T-helper 1 cell treated with Interleukin-12 subunit alpha and Interleukin-12 subunit beta and Interleukin-4 antibody, amounts not matched to agents 30 μg/mL and 1 μg/mL, for 36 hours (primary cell): ENCODE measurements around the gene C16orf87.
"Not testable (repeated sequence)": the region's sequence is repeated elsewhere in the genome, so short reads cannot be mapped to it uniquely, and the experiment has no call there.

ENCODE experiments used
- H3K27ac Mint-ChIP-seq: one replicate; pipeline ENCODE4 v1.8.0; 2021; ENCODE audit warnings: mild to moderate bottlenecking, mixed read lengths
- H3K27me3 Mint-ChIP-seq: one replicate; pipeline ENCODE4 v1.8.0; 2021; ENCODE audit warnings: low read depth, mixed read lengths
- H3K36me3 Mint-ChIP-seq: one replicate; pipeline ENCODE4 v1.8.0; 2021; ENCODE audit warnings: low read depth, mixed read lengths
- H3K4me1 Mint-ChIP-seq: one replicate; pipeline ENCODE4 v1.8.0; 2021; ENCODE audit warnings: low read depth, mixed read lengths
- H3K4me3 Mint-ChIP-seq: one replicate; pipeline ENCODE4 v1.8.0; 2021; ENCODE audit warnings: mild to moderate bottlenecking, moderate library complexity, mixed read lengths
- H3K9me3 Mint-ChIP-seq: one replicate; pipeline ENCODE4 v1.8.0; 2021; ENCODE audit warnings: mixed read lengths

The C16orf87 gene

GRCh38 chr16:46830902-46831647, at the start of gene C16orf87:
TSS of gene C16orf87 (minus strand) at chr16:46831180. CDS start at chr16:46831149, 31 bp downstream.
- Mint-ChIP-seq H3K36me3 (peaks cover 7% of the 10 kb centered on the region), H3K27me3 (peaks cover 19% of the 10 kb centered on the region), H3K9me3 (no peaks in the 10 kb centered on the region), H3K27ac (peak within 1 kb of the TSS; percentile 99), H3K4me3 (peak within 1 kb of the TSS; percentile 99), H3K4me1 (peaks cover 30% of the 10 kb centered on the region)

DNA sequence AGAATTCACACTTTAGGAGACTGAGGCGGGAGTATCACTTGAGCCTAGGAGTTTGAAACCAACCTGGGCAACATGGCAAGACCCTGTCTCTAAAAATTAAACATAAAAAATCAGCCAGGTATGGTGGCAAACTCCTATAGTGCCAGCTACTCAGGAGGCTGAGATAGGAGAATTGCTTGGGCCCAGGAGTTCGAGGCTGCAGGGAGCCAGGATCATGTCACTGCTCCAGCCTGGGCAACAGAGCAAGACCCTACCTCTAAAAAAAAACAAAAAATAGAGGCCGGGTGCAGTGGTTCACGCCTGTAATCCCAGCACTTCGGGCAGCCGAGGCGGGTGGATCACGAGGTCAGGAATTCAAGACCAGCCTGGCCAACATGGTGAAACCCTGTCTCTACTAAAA, 44.3 kb upstream of the C16orf87 start:
- Mint-ChIP-seq H3K4me1 (no peaks in the 10 kb centered on the region), H3K27me3 (peaks cover 13% of the 10 kb centered on the region), H3K36me3 (no peaks in the 10 kb centered on the region), H3K27ac (no peak overlapping the region), H3K9me3 (no peaks in the 10 kb centered on the region), H3K4me3 (no peak overlapping the region)

DNA sequence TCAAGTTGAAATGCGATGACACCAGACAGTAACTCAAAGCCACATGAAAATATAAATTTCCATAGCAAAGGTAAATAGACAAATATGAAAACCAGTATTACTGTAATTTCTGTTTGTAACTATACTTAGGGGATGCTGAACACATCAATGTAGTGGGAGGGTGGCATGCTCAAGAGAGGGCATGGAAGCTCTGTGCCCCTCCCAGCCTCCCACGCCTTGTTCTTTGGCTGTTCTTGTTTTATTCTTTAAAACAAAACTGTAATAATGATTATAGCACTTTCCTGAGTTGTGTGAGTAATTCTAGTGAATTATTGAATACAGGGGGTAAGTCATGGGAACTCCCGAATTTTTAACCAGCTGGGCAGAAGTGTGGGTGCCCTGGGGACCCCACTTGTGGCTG, 42.2 kb upstream of the C16orf87 start:
- Mint-ChIP-seq H3K27ac (no peak overlapping the region), H3K9me3 (no peaks in the 10 kb centered on the region), H3K4me3 (no peak overlapping the region), H3K27me3 (peaks cover 5% of the 10 kb centered on the region), H3K36me3 (peaks cover 2% of the 10 kb centered on the region), H3K4me1 (no peaks in the 10 kb centered on the region)

GRCh38 chr16:46871597-46871996, 40.6 kb upstream of the C16orf87 start:
- Mint-ChIP-seq H3K36me3 (peaks cover 5% of the 10 kb centered on the region), H3K9me3 (peaks cover 9% of the 10 kb centered on the region), H3K27me3 (peaks cover 5% of the 10 kb centered on the region), H3K27ac (no peak overlapping the region), H3K4me3 (no peak overlapping the region), H3K4me1 (no peaks in the 10 kb centered on the region)

GRCh38 chr16:46868891-46869290, 37.9 kb upstream of the C16orf87 start:
- H3K27ac Mint-ChIP-seq, H3K4me1 Mint-ChIP-seq, H3K9me3 Mint-ChIP-seq, H3K4me3 Mint-ChIP-seq, H3K27me3 Mint-ChIP-seq, H3K36me3 Mint-ChIP-seq: not testable (repeated sequence)

GRCh38 chr16:46867486-46867885, 36.5 kb upstream of the C16orf87 start:
- not testable (repeated sequence) for H3K27me3 Mint-ChIP-seq, H3K4me3 Mint-ChIP-seq, H3K27ac Mint-ChIP-seq, H3K36me3 Mint-ChIP-seq
- Mint-ChIP-seq H3K9me3 (peaks cover 13% of the 10 kb centered on the region), H3K4me1 (peaks cover 17% of the 10 kb centered on the region)

DNA sequence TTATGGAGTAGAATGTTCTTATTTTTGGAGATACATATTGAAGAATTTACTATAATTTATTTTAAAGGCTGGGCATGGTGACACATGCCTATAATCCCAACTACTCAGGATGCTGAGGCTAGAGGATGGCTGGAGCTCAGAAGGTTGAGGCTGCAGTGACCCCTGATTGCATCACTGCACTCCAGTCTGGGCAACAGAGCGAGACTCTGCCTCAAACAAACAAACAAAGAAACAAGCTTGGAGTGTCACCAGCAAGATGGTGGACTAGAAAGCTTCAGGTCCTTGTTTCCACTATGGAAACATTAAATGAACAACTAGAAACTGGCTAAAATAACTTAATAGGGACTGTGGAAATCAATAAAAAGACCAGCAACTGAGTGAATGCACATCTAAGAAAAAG, 35.3 kb upstream of the C16orf87 start:
- H3K27me3 Mint-ChIP-seq, result no peaks in the 10 kb centered on the region
- H3K4me1 Mint-ChIP-seq, result peaks cover 24% of the 10 kb centered on the region
- peaks cover 14% of the 10 kb centered on the region for H3K9me3 Mint-ChIP-seq
- peaks cover 9% of the 10 kb centered on the region for H3K36me3 Mint-ChIP-seq
- no peak overlapping the region for H3K27ac Mint-ChIP-seq
- no peak overlapping the region for H3K4me3 Mint-ChIP-seq

- peaks cover 13% of the 10 kb centered on the region for H3K9me3 Mint-ChIP-seq
- no peak overlapping the region for H3K4me3 Mint-ChIP-seq
- no peaks in the 10 kb centered on the region for H3K27me3 Mint-ChIP-seq
- peaks cover 7% of the 10 kb centered on the region for H3K36me3 Mint-ChIP-seq
- peaks cover 35% of the 10 kb centered on the region for H3K4me1 Mint-ChIP-seq
- H3K27ac Mint-ChIP-seq, result peak overlapping the region; percentile 5
Observed at GRCh38 chr16:46862555-46863447, 31.8 kb upstream of the C16orf87 start.

DNA sequence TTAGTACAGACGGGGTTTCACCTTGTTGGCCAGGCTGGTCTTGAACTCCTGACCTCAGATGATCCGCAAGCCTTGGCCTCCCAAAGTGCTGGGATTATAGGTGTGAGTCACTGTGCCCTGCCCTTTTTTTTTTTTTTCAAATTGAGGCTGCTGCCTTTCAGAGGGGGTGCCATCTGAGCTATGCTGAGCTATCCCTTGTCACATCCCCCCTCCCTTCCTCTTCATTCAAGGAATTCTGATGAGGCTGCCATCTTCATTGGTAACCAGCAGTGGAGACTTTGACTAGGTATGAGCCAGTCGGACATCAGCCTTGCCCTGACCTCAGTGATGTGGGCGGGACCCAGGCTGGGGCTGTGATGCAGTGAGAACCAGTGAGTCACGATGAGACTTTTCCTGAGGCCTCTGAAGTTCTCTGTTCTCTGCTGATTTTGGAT, 28.8 kb upstream of the C16orf87 start:
- no peaks in the 10 kb centered on the region for H3K27me3 Mint-ChIP-seq
- H3K27ac Mint-ChIP-seq, result no peak overlapping the region
- H3K4me1 Mint-ChIP-seq, result peaks cover 34% of the 10 kb centered on the region
- H3K4me3 Mint-ChIP-seq, result no peak overlapping the region
- H3K36me3 Mint-ChIP-seq, result peaks cover 5% of the 10 kb centered on the region
- peaks cover 4% of the 10 kb centered on the region for H3K9me3 Mint-ChIP-seq

- Mint-ChIP-seq H3K9me3 (peaks cover 4% of the 10 kb centered on the region), H3K4me3 (no peak overlapping the region), H3K4me1 (peaks cover 22% of the 10 kb centered on the region), H3K36me3 (peaks cover 2% of the 10 kb centered on the region), H3K27ac (no peak overlapping the region), H3K27me3 (no peaks in the 10 kb centered on the region)
Observed at GRCh38 chr16:46858151-46858550, 27.2 kb upstream of the C16orf87 start.

- Mint-ChIP-seq H3K27me3 (no peaks in the 10 kb centered on the region), H3K36me3 (peaks cover under 1% of the 10 kb centered on the region), H3K9me3 (peaks cover under 1% of the 10 kb centered on the region), H3K27ac (no peak overlapping the region), H3K4me3 (no peak overlapping the region), H3K4me1 (peaks cover 18% of the 10 kb centered on the region)
Observed at GRCh38 chr16:46857368-46857945, 26.5 kb upstream of the C16orf87 start.

DNA sequence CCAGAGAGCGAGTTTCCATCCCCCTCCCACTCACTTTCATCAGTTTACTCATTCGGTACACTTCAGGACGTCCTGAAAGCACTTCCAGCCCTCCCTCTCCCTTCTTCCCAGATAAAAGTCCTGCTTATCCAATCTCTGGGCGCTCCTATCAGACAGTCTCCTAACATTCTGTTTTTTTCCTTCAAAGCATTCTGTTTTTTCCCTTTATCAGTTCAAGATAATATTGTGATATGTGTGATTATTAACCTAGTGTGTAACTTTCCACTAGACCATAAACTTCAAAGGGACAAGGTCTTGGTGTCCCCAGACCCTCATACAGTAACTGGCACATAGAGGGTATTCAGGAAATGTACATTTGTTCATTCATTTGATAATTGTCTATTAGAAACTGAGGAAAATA, 24.4 kb upstream of the C16orf87 start:
- Mint-ChIP-seq H3K4me3 (no peak overlapping the region), H3K4me1 (peaks cover 9% of the 10 kb centered on the region), H3K9me3 (no peaks in the 10 kb centered on the region), H3K27me3 (no peaks in the 10 kb centered on the region), H3K36me3 (no peaks in the 10 kb centered on the region), H3K27ac (no peak overlapping the region)

DNA sequence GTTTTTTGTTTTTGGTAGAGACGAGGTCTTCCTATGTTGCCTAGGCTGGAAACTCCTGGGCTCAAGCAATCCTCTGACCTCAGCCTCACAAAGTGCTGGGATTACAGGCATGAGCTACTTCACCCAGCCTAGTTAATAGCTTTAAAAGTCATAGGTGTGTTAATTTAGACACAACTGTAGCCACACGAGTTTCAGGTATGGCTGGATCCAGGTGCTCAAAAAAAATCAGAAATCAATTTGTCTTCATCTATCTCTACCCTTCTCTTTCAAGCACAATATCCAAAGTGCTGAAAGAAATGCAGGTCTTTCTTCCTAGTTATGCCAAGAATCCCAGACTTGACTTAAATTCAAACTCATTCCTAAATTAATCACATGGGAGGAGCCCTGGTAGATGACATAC, 23.9 kb upstream of the C16orf87 start:
- no peaks in the 10 kb centered on the region for H3K36me3 Mint-ChIP-seq

GRCh38 chr16:46853713-46854443, 22.9 kb upstream of the C16orf87 start:
- H3K36me3 Mint-ChIP-seq, result no peaks in the 10 kb centered on the region
- H3K4me1 Mint-ChIP-seq, result peaks cover 2% of the 10 kb centered on the region
- H3K27me3 Mint-ChIP-seq, result peaks cover 9% of the 10 kb centered on the region
- no peak overlapping the region for H3K4me3 Mint-ChIP-seq
- no peaks in the 10 kb centered on the region for H3K9me3 Mint-ChIP-seq
- no peak overlapping the region for H3K27ac Mint-ChIP-seq

More for the DNA sequence above, 23.9 kb upstream of the C16orf87 start:
- no peaks in the 10 kb centered on the region for H3K27me3 Mint-ChIP-seq
- no peak overlapping the region for H3K27ac Mint-ChIP-seq
- H3K4me1 Mint-ChIP-seq, result peaks cover 4% of the 10 kb centered on the region
- no peaks in the 10 kb centered on the region for H3K9me3 Mint-ChIP-seq
- no peak overlapping the region for H3K4me3 Mint-ChIP-seq
